IMR-90 (cell line): ENCODE results near the gene HCN2. TPM values are rescaled to one million over a fixed set of nuclear protein-coding genes. Genes with fewer than 3 reads are reported as not detected.

Source experiments
- ATAC-seq: fragments of 200-7000 bp; cut with Tn5 transposase; 2 replicates; pipeline ENCODE4 v1.9.1; 2020; ENCODE audit warnings: low read depth, mild to moderate bottlenecking, moderate library complexity
- BruUV-seq: library from RNA; stranded (reverse); fragments of 400-500 nt; replicated peaks from 2 replicates; lab custom pipeline; 2021; lab: Mats Ljungman, UMichigan
- CTCF ChIA-PET: fragments of 300-600 bp; formaldehyde crosslinking; extraction: SDS; loops from one replicate; lab custom pipeline; 2021; ENCODE audit warnings: antibody characterized with exemption; lab: Yijun Ruan, JAX
- POLR2A ChIA-PET: fragments of 300-600 bp; sonication (Branson Sonifier 250); formaldehyde crosslinking; loops from one replicate; lab custom pipeline; 2022; ENCODE audit warnings: antibody characterized with exemption; ENCODE audit not compliant: unreplicated experiment; lab: Charles Lee
- DNase-seq: peaks from one replicate; pipeline ENCODE4 v3.0.0; 2013
- H2AFZ ChIP-seq: replicated peaks from 2 replicates; pipeline ENCODE3; 2013; ENCODE audit warnings: low read length, mild to moderate bottlenecking; ENCODE audit not compliant: poor library complexity
- H2AK5ac ChIP-seq: 2 replicates; pipeline ENCODE4 v1.6.1; 2013; ENCODE audit warnings: low read depth, low read length, inconsistent platforms
- H2AK9ac ChIP-seq: replicated peaks from 2 replicates; pipeline ENCODE3; 2013; ENCODE audit warnings: mild to moderate bottlenecking, low read depth, low read length, moderate library complexity; ENCODE audit not compliant: poor library complexity
- H2BK120ac ChIP-seq: 2 replicates; pipeline ENCODE4 v1.6.1; 2013; ENCODE audit warnings: low read depth, low read length, inconsistent platforms
- H2BK15ac ChIP-seq: 3 replicates; pipeline ENCODE4 v1.6.1; 2013; ENCODE audit warnings: low read depth, low read length, inconsistent platforms
- H2BK20ac ChIP-seq: 2 replicates; pipeline ENCODE4 v1.6.1; 2013; ENCODE audit warnings: low read depth, mild to moderate bottlenecking, inconsistent platforms, low read length, moderate library complexity
- H2BK5ac ChIP-seq: 2 replicates; pipeline ENCODE4 v1.6.1; 2013; ENCODE audit warnings: mild to moderate bottlenecking, low read depth, low read length, inconsistent platforms; ENCODE audit not compliant: poor library complexity, severe bottlenecking
- H3K14ac ChIP-seq: replicated peaks from 2 replicates; pipeline ENCODE4 v1.6.1; 2013; ENCODE audit warnings: low read depth, low read length, inconsistent platforms
- H3K18ac ChIP-seq: 2 replicates; pipeline ENCODE4 v1.6.1; 2013; ENCODE audit warnings: low read depth, low read length, control low read depth
- H3K23ac ChIP-seq: 2 replicates; pipeline ENCODE4 v1.6.1; 2013; ENCODE audit warnings: low read depth, low read length, inconsistent platforms
- H3K27ac ChIP-seq: 2 replicates; pipeline ENCODE4 v1.5.1; 2013; ENCODE audit warnings: mild to moderate bottlenecking, control low read depth, low read length; ENCODE audit not compliant: insufficient read depth
- H3K27me3 ChIP-seq: 2 replicates; pipeline ENCODE4 v1.6.1; 2013; ENCODE audit warnings: low read length; ENCODE audit not compliant: control insufficient read depth, insufficient read depth
- H3K36me3 ChIP-seq: 2 replicates; pipeline ENCODE4 v1.6.1; 2013; ENCODE audit warnings: low read length, mixed read lengths; ENCODE audit not compliant: control insufficient read depth, insufficient read depth
- H3K4ac ChIP-seq: 2 replicates; pipeline ENCODE4 v1.6.1; 2013; ENCODE audit warnings: low read depth, low read length, inconsistent platforms
- H3K4me1 ChIP-seq: 2 replicates; pipeline ENCODE4 v1.6.1; 2013; ENCODE audit warnings: low read length, mixed read lengths; ENCODE audit not compliant: control insufficient read depth, insufficient read depth
- H3K4me2 ChIP-seq: 2 replicates; pipeline ENCODE4 v1.6.1; 2013; ENCODE audit warnings: low read depth, mild to moderate bottlenecking, control low read depth, low read length, moderate library complexity
- H3K4me3 ChIP-seq: 2 replicates; pipeline ENCODE4 v1.5.1; 2013; ENCODE audit warnings: low read depth, mild to moderate bottlenecking, control low read depth, low read length, moderate library complexity; ENCODE audit not compliant: insufficient read depth
- H3K56ac ChIP-seq: 2 replicates; pipeline ENCODE4 v1.6.1; 2013; ENCODE audit warnings: low read length, inconsistent platforms; ENCODE audit not compliant: insufficient read depth; ENCODE audit errors: extremely low read depth
- H3K79me1 ChIP-seq, 2 experiments: 2 replicates each; pipeline ENCODE4 v1.6.1; 2013; ENCODE audit warnings: low read length in 2 of 2, inconsistent platforms in 1 of 2, low read depth in 1 of 2
- H3K9ac ChIP-seq: 2 replicates; pipeline ENCODE4 v1.6.1; 2013; ENCODE audit warnings: low read depth, low read length, control low read depth
- H3K9me1 ChIP-seq: 2 replicates; pipeline ENCODE4 v1.6.1; 2013; ENCODE audit warnings: low read length, inconsistent platforms; ENCODE audit not compliant: insufficient read depth
- H3K9me3 ChIP-seq: 2 replicates; pipeline ENCODE4 v1.6.1; 2013; ENCODE audit warnings: low read length; ENCODE audit not compliant: control insufficient read depth, insufficient read depth
- H4K20me1 ChIP-seq: 2 replicates; pipeline ENCODE4 v1.6.1; 2013; ENCODE audit warnings: low read length, inconsistent platforms; ENCODE audit not compliant: insufficient read depth
- H4K5ac ChIP-seq: 2 replicates; pipeline ENCODE4 v1.6.1; 2013; ENCODE audit warnings: mild to moderate bottlenecking, low read depth, low read length, control low read depth
- H4K8ac ChIP-seq, 2 experiments: 2 replicates each; pipeline ENCODE4 v1.6.1; 2013; ENCODE audit warnings: low read depth in 2 of 2, low read length in 2 of 2, control low read depth in 1 of 2, inconsistent platforms in 1 of 2
- H4K91ac ChIP-seq: 2 replicates; pipeline ENCODE4 v1.6.1; 2013; ENCODE audit warnings: low read depth, low read length, inconsistent platforms; ENCODE audit not compliant: insufficient read depth
- MAZ ChIP-seq: IDR thresholded peaks from 2 replicates; pipeline ENCODE4 v1.6.1; 2012; ENCODE audit warnings: low read depth, mild to moderate bottlenecking, low read length, improper control_type of control experiment, moderate library complexity, borderline replicate concordance
- RFX5 ChIP-seq: IDR thresholded peaks from 2 replicates; pipeline ENCODE4 v1.8.0; 2012; ENCODE audit warnings: low read depth, mild to moderate bottlenecking, low read length, moderate library complexity
- WGBS, 2 experiments: methylation state at CpG; one replicate each; pipeline versions ENCODE4 v1.1.5 to v1.1.7; 2013; ENCODE audit warnings: missing lambda C conversion rate in 2 of 2; ENCODE audit not compliant: insufficient read length in 1 of 2; ENCODE audit errors: extremely low coverage in 2 of 2; 5-methylcytosine and 5-hydroxymethylcytosine counted together
- dilution Hi-C: fragments of 300-500 bp; cut with HindIII; formaldehyde crosslinking; loops from one replicate; pipeline ENCODE4 v1.14.3; 2018; ENCODE audit warnings: low sequenced_read_pairs; ENCODE audit not compliant: unreplicated experiment
- in situ Hi-C: fragments of 300-500 bp; cut with MboI; formaldehyde crosslinking; loops from 3 replicates; pipeline ENCODE4 v1.14.3; 2019; ENCODE audit warnings: low sequenced_read_pairs, inconsistent platforms, mixed read lengths
- intact Hi-C: fragments of 100-400 bp; cut with micrococcal nuclease; formaldehyde crosslinking; loops from 2 replicates; pipeline ENCODE4 v1.10.0; 2022
- polyA plus RNA-seq, 3 experiments: library from polyadenylated mRNA; depleted of rRNA; stranded (reverse); fragments of >200 nt; gene quantifications; 2 replicates each; pipeline ENCODE4 v1.2.3, GENCODE V29; 2012; ENCODE audit warnings: low replicate concordance in 1 of 3
- total RNA-seq: library from RNA; depleted of rRNA; stranded (reverse); fragments of >200 nt; gene quantifications from 2 replicates; pipeline ENCODE4 v1.2.3, GENCODE V29; 2012

The HCN2 gene
- total and polyA plus RNA-seq, 2 of the 4 experiments (the other 2 are of a cell fraction): 0.72 to 2.6 TPM

DNA sequence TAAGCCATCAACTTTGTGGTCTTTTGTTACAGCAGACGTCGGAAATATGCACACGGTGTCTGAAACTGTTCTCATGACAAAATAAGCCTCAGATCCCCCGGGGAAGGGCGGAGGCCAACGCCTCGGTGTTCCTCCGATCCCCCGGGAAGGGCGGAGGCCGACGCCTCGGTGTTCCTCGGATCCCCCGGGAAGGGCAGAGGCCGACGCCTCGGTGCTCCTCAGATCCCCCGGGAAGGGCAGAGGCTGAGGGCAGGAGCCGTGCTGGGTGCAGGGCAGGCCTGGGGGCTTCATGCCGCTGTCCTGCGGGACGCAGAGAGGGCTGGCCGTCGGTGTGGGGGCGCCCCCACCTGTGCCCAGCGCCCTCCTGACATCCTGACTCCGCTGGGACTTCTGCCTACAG is 54.7 kb downstream of the HCN2 start:
- Histone ChIP-seq H3K4me2 (no peak overlapping the region), H3K27me3 (no peaks in the 10 kb centered on the region), H3K9me1 (no peaks in the 10 kb centered on the region), H3K79me1 (no peaks in the 10 kb centered on the region; a peak in 1 of 4 replicates), H3K4me1 (no peaks in the 10 kb centered on the region), H3K14ac (no peak overlapping the region), H3K18ac (no peak overlapping the region), H4K5ac (no peak overlapping the region), H2AFZ (no peak overlapping the region), H2BK15ac (no peak overlapping the region), H3K9me3 (no peaks in the 10 kb centered on the region), H3K4ac (no peak overlapping the region), H3K56ac (no peak overlapping the region), H4K8ac (no peak overlapping the region), H3K23ac (no peak overlapping the region), H2BK5ac (no peak overlapping the region), H3K4me3 (no peak overlapping the region), H4K20me1 (peaks cover 5% of the 10 kb centered on the region; the same call in 1 of the 2 replicates), H2AK5ac (no peak overlapping the region), H3K9ac (no peak overlapping the region), H2BK120ac (no peak overlapping the region), H3K36me3 (peaks cover 37% of the 10 kb centered on the region), H3K27ac (no peak overlapping the region), H2BK20ac (no peak overlapping the region), H4K91ac (no peak overlapping the region), H2AK9ac (no peak overlapping the region)
- DNase-seq (no peak), ATAC-seq (no peak)
- POLR2A ChIA-PET: no interaction called here
- no TSS peak for BruUV-seq
- TF ChIP-seq MAZ (no peak), RFX5 (no peak)
- 86% methylated on average over 15 of the region's 28 CpGs; no CpG with 5 or more reads in 1 of the 2 experiments for WGBS, 2 experiments
- intact Hi-C loops (no loop called here), dilution Hi-C loops (no loop called here), in situ Hi-C loops (no loop called here)
- CTCF ChIA-PET: no interaction called here
